Mucosa of descending colon (tissue), 3 donors: ENCODE measurements around the gene NR2E1. TPM values are rescaled to one million over a fixed set of nuclear protein-coding genes. Genes with fewer than 3 reads are reported as not detected.

Source experiments
- ATAC-seq: fragments of 200-7000 bp; cut with Tn5 transposase; one replicate; pipeline ENCODE4 v1.9.1; 2020; ENCODE audit warnings: mild to moderate bottlenecking, moderate library complexity
- DNase-seq, 3 donors: peaks; one replicate each; pipeline ENCODE4 v3.0.0-alpha.2; 2020
- H3K36me3 ChIP-seq: fragments of 200-600 bp; one replicate; pipeline ENCODE4 v1.8.0; 2021; ENCODE audit warnings: low read depth, mild to moderate bottlenecking
- H3K4me1 ChIP-seq: fragments of 200-600 bp; one replicate; pipeline ENCODE4 v1.8.0; 2021; ENCODE audit warnings: low read depth, mild to moderate bottlenecking
- H3K4me3 ChIP-seq: fragments of 200-600 bp; one replicate; pipeline ENCODE4 v1.8.0; 2021; ENCODE audit warnings: mild to moderate bottlenecking
- H3K9me3 ChIP-seq: fragments of 200-600 bp; one replicate; pipeline ENCODE4 v1.8.0; 2021; ENCODE audit warnings: mild to moderate bottlenecking
- CTCF ChIP-seq: fragments of 200-600 bp; IDR thresholded peaks from one replicate; pipeline ENCODE4 v1.8.0; 2022; ENCODE audit warnings: antibody characterized with exemption, mild to moderate bottlenecking
- intact Hi-C, 2 donors: fragments of 100-400 bp; cut with DNase I in 1 of 2; cut with micrococcal nuclease in 1 of 2; formaldehyde crosslinking; loops; one replicate each; pipeline versions ENCODE4 v1.11.0 to v1.11.1; 2022; cut with DNase I, micrococcal nuclease
- total RNA-seq, 3 donors: library from RNA; stranded (reverse); fragmentation: NEBNext Ultra II Directional in 2 of 3; extraction: Animal tissue kit (Norgen Biotek cat#: 25700) in 2 of 3; gene quantifications; one replicate each; pipeline versions ENCODE4 v1.2.1 to v1.2.4, GENCODE V29; 2021 to 2023
- donor health status: DM: no; HTN: no; CAD: no; lungs with moderate emphysema.
- donor health status: DM: no; HTN: no; CAD: no.
- donor health status: DM: no; HTN: yes; CAD: no.

Gene NR2E1
- total RNA-seq, 3 donors from 2014 or later: not detected

DNA sequence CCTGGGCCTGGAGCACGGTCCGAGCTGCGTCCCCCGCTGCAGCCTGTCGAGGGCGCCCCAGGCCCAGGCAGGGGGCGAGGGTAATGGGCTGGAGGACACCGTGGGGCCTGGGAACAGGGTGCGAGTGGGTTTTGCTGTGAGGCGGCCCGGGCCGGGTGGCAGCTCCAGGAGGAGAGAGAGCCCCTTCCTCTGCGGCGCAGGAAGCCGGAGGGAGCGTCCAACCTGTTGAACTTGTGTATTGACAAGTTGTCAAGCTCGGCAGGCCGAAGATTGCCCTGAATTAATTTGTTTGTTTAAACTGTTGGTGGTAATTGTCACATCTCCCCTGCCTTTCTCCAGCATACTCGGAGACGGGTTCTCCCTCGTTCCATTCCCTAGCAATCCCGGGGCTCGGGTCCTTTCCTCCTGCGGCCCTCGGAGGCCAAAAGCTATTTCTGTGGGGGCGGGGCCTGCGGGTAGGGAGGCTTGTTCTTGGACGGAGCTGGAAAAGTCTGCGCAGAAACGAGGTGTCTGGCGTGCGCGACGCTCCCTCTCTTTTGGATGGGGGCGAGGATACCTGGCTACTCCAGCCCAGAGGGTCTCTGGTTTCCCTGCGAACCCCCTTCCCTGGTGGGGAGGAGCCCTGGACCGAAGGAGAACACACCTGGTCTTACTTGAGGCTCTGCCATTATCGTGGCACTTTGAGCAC, 9.9 kb downstream of the NR2E1 start:
- DNase-seq (peak in 1 of 3 donors; percentile 44), ATAC-seq (peak; percentile 70)
- no peaks in the 10 kb centered on the region for H3K36me3 ChIP-seq
- H3K4me3 ChIP-seq: no peak overlapping the region
- intact Hi-C loops: no loop called here
- TF ChIP-seq CTCF: no peak
- no peaks in the 10 kb centered on the region for H3K9me3 ChIP-seq
- H3K4me1 ChIP-seq: peaks cover 14% of the 10 kb centered on the region

GRCh38 chr6:108176281-108177089, 10.7 kb downstream of the NR2E1 start:
- no peak for TF ChIP-seq CTCF
- Histone ChIP-seq H3K9me3 (no peaks in the 10 kb centered on the region), H3K4me1 (peaks cover 14% of the 10 kb centered on the region), H3K4me3 (no peak overlapping the region), H3K36me3 (no peaks in the 10 kb centered on the region)
- ATAC-seq (peak; percentile 26), DNase-seq (no peak)
- intact Hi-C loops: no loop called here

GRCh38 chr6:108179741-108180140, 13.9 kb downstream of the NR2E1 start:
- TF ChIP-seq CTCF: no peak
- intact Hi-C loops: no loop called here
- ATAC-seq (no peak), DNase-seq (no peak)
- H3K4me1 ChIP-seq: peaks cover 14% of the 10 kb centered on the region
- no peak overlapping the region for H3K4me3 ChIP-seq
- no peaks in the 10 kb centered on the region for H3K9me3 ChIP-seq
- no peaks in the 10 kb centered on the region for H3K36me3 ChIP-seq

DNA sequence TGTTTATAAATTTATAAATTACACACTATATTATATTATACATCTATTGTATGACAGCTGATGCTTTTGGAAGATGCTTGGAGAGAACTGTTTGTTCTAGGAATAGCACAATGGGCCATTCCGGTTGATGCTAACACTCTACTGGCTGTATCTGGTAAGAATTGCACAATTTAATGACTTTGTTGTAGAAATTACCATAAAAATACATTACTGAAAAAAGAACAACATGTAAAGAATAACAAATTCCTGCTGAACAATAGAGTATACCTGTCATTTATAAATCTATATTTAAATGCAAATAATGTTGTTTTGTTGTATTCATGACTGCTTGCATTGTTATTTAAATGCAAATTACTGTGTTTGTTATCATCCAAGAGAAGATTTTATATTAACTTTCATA, 14.4 kb downstream of the NR2E1 start:
- H3K4me3 ChIP-seq: no peak overlapping the region
- DNase-seq (no peak), ATAC-seq (no peak)
- TF ChIP-seq CTCF: no peak
- intact Hi-C loops: no loop called here
- no peaks in the 10 kb centered on the region for H3K36me3 ChIP-seq
- H3K4me1 ChIP-seq: peaks cover 13% of the 10 kb centered on the region
- no peaks in the 10 kb centered on the region for H3K9me3 ChIP-seq

- intact Hi-C loops: no loop called here
Observed at GRCh38 chr6:108180776-108181175, 15.0 kb downstream of the NR2E1 start.

More at GRCh38 chr6:108180776-108181175, 15.0 kb downstream of the NR2E1 start:
- Histone ChIP-seq H3K36me3 (no peaks in the 10 kb centered on the region), H3K4me3 (no peak overlapping the region), H3K4me1 (peaks cover 8% of the 10 kb centered on the region), H3K9me3 (no peaks in the 10 kb centered on the region)
- TF ChIP-seq CTCF: no peak
- ATAC-seq (no peak), DNase-seq (no peak)
